GM21381 (cell line): ENCODE measurements around the gene DGUOK.

Experiments
- ATAC-seq: cut with Tn5 transposase; IDR thresholded peaks from one replicate; pipeline ENCODE4 v1.9.1; 2021; ENCODE audit warnings: mild to moderate bottlenecking, moderate library complexity; ENCODE audit not compliant: unreplicated experiment

The DGUOK gene

DNA sequence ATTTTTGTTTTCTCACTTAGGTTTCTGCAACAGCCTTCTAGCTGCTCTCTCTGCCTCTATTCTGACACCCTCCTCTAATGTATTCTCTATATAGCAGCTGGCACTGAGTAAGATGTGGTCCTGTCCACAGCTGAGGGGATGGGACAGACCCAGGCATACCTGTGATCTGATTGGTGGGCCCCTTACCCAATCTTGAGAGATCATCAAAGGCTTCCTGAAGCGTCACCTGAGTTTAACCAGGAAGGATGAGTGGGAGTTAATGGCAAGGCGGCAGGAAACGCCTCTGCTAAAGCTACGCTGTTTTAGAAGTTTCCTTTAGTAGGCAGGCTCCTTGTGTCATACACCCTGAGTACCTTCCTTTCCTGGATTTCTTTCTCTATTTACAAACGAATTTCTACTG is 52.3 kb downstream of the DGUOK start:
- ATAC-seq: no peak

GRCh38 chr2:73979686-73980085 is 53.0 kb downstream of the DGUOK start:
- no peak for ATAC-seq

GRCh38 chr2:73980566-73980965 is 53.9 kb downstream of the DGUOK start:
- ATAC-seq: no peak

GRCh38 chr2:73981081-73982001 is 54.7 kb downstream of the DGUOK start:
- no peak for ATAC-seq

DNA sequence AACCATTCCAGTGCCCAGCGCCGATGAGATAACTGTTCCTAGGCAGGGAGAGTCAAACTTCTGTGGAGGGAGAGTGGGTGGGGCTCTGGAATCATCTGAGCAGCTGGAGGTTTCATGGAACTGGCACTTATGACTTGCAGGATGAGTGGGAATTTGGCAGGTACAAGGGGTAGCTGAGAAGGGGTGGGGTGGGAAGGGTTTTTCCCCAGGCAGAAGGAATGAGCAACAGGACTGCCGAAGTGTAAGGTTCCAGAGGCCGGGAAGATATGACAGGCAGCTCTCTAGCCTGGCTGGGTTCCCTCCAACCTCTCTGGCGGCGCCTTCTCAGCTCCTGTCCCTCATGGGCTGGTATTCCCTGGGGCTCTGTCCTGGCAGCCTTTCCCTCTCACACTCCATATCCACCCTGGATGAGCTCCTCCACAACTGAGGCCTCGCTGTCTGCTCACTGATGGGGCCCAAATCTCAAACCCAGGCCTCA is 55.5 kb downstream of the DGUOK start:
- no peak for ATAC-seq

- ATAC-seq: no peak
Measured at GRCh38 chr2:73983322-73984202, 56.9 kb downstream of the DGUOK start.

GRCh38 chr2:73984203-73984921 is 57.7 kb downstream of the DGUOK start, which contains the start of gene TET3:
Gene TET3, plus strand, starts transcription at chr2:73984910. Its CDS starts 1,494 bp downstream, at chr2:73986404.
- ATAC-seq: peak; percentile 45

DNA sequence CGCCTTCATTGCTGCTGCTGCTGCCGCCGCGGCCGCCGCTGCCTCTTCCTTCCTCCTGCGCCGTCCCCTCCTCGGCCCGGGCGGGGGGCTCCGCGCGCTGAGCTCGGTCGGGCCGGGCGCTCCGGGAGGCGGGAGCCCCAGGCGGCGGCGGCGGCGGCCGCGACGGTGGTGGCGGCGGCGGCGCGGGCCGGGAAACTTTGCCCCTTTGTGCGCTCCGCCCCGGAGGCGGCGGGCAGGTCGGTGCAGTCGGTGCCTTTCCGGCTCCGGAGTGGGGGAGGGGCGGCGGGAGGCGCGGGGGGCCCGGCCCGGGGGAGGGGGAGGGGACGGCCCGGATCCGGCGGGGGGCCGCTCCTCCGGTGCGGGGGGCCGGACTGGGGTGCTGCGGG is 58.2 kb downstream of the DGUOK start:
- ATAC-seq: peak; percentile 17

GRCh38 chr2:73985308-73986084 is 58.8 kb downstream of the DGUOK start:
- peak; percentile 29 for ATAC-seq

GRCh38 chr2:73986085-73986681 is 59.5 kb downstream of the DGUOK start:
- ATAC-seq: no peak

DNA sequence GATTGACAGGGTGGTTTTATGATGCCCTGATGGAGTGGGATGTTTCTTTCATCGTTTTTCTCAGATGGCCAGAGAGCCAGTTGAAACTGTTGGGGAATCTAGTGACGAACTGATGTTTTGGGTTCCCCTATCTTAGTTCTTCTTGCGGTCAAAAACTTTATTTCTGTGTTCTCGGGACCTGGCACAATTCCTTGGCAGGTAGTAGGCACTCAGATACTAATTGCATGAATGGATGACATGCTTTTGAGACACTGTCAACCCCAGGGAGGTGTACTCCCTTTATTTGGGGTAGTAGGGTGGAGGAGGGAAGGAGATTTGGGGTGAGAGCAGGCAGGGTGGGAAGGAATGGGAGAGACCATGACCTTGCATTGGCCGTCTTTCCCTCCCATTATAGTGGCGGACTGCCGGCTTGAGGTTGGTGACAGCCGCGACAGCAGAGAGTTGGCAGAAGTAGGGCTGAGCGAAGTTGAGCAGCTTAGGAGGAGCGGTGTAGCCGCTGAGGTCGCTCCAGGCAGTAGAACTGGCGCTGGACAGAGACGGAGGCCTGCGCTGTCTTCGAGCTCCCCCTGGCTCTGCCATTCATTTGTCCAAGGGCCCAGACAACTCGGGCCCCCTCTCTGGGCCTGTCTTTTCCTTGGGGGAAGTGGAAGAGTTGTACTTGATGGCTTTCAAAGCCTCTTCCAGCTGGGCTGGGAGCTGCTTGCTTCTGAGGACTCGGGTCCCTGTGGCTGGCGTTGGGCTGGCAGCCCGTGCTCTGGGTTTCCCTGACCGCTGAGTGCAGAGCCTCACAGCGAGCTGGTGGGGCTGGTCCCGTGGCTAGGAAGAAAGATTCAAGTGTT is 60.6 kb downstream of the DGUOK start:
- ATAC-seq: no peak

- ATAC-seq: no peak
Measured at GRCh38 chr2:73987948-73988700, 61.4 kb downstream of the DGUOK start.

DNA sequence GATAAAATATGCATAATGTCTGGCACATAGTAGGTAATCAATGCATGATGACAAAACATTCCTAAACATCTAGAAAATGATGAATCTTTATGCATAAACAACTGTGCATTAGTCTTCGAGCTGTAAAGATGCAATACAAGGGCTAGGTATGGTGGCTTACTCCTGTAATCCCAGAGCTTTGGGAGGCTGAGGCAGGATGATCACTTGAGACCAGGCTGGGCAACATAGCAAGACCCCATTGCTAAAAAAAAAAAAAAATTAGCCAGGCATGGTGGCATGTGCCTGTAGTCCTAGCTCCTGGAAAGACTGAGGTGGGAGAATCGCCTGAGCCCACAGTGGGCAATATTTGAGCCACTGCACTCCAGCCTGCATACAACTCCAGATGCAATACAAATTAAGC is 63.3 kb downstream of the DGUOK start:
- ATAC-seq: no peak

DNA sequence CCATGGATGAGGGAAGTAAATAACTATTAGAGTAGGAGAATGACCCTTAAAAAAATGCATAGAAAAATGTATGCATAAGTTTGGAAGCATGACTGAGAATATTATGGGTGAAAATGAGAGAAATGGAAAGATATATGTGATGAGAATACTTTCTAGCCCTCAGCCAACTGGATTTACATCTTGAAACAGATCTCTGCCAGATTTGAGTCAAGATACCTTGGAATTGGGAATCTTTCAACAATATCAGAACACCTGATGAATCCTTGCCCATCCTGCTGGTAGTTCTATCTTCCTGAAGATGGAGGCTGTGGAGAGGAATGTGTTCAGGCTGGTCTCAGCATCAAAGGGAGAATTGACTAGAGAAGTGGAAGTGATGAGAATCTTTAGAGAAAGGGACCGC is 63.9 kb downstream of the DGUOK start:
- no peak for ATAC-seq

GRCh38 chr2:73992036-73992435 is 65.4 kb downstream of the DGUOK start:
- no peak for ATAC-seq

- ATAC-seq: no peak
Measured at GRCh38 chr2:73993376-73993775, 66.7 kb downstream of the DGUOK start.

- ATAC-seq: no peak
Measured at GRCh38 chr2:73993778-73994177, 67.1 kb downstream of the DGUOK start.

DNA sequence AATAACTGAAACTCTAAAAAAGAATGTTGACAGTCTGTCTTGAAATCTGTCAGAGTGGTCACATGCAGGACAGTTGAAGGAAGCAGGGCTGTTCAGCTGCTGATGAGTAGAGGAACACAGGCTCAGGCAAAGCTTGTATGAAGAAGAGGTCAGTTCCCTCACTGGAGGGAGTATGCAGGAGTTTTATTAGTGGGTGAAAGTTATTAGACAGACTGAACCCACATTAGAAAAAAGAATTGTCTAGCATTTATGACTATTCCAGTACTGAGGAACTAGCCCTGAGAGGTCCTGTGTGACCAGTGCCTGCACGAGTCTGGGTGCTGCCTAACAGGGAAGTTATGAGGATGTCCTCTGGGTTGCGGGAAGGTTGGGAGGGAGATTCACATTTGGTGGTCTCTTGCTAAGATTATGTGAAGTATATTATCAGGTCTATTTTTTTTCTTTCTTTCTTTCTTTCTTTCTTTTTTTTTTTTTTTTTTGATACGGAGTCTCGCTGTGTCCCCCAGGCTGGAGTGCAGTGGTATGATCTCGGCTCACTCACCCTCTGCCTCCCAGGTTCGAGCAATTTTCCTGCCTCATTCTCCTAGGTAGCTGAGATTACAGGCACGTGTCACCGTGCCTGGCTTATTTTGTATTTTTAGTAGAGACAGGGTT is 67.6 kb downstream of the DGUOK start:
- no peak for ATAC-seq
